GM04504 (cell line): Measurements from ENCODE around the gene CDK1.
"Not testable (repeated sequence)": the region's sequence is repeated elsewhere in the genome, so short reads cannot be mapped to it uniquely, and the experiment has no call there.

Experiments
- DNase-seq: peaks from one replicate; pipeline ENCODE4 v3.0.0-alpha.2; 2012; ENCODE audit warnings: low read depth

CDK1 gene

GRCh38 chr10:60816628-60817397, 38.5 kb downstream of the CDK1 start:
- peak; percentile 85 for DNase-seq

- peak; percentile 44 for DNase-seq
These were observed 39.1 kb downstream of the CDK1 start for GRCh38 chr10:60817398-60817805.

GRCh38 chr10:60818134-60818770, 40.0 kb downstream of the CDK1 start:
- peak; percentile 88 for DNase-seq

- DNase-seq, result no peak
These were observed 41.0 kb downstream of the CDK1 start for GRCh38 chr10:60819271-60819670.

GRCh38 chr10:60820093-60820754, 41.9 kb downstream of the CDK1 start:
- peak; percentile 46 for DNase-seq

- no peak for DNase-seq
These were observed 43.4 kb downstream of the CDK1 start for GRCh38 chr10:60821656-60822055.

- no peak for DNase-seq
These were observed 44.5 kb downstream of the CDK1 start for GRCh38 chr10:60822809-60823208.

GRCh38 chr10:60823324-60823723, 45.0 kb downstream of the CDK1 start:
- DNase-seq, result no peak

- DNase-seq, result no peak
These were observed 47.2 kb downstream of the CDK1 start for GRCh38 chr10:60825520-60825919.

- DNase-seq, result no peak
These were observed 49.7 kb downstream of the CDK1 start for GRCh38 chr10:60827791-60828488.

- DNase-seq, result no peak
These were observed 50.2 kb downstream of the CDK1 start for GRCh38 chr10:60828489-60828852.

- DNase-seq, result not testable (repeated sequence)
These were observed 53.9 kb downstream of the CDK1 start for GRCh38 chr10:60832136-60832535.

GRCh38 chr10:60834401-60834800, 56.1 kb downstream of the CDK1 start:
- no peak for DNase-seq

- DNase-seq, result no peak
These were observed 56.8 kb downstream of the CDK1 start for GRCh38 chr10:60835049-60835448.

- not testable (repeated sequence) for DNase-seq
These were observed 62.9 kb downstream of the CDK1 start for GRCh38 chr10:60841227-60841626.

GRCh38 chr10:60842694-60843093, 64.4 kb downstream of the CDK1 start:
- DNase-seq, result no peak
